A673 (cell line): Measurements from ENCODE around the gene PARP3.
"Not testable (repeated sequence)": the region's sequence is repeated elsewhere in the genome, so short reads cannot be mapped to it uniquely, and the experiment has no call there.

Source experiments
- EZH2 ChIP-seq: fragments of 200-600 bp; sonication (generic); IDR thresholded peaks from 2 replicates; pipeline ENCODE4 v1.6.1; 2017; ENCODE audit warnings: borderline replicate concordance, low read depth, mild to moderate bottlenecking, mixed read lengths, antibody characterized with exemption, low read length; ENCODE audit not compliant: poor library complexity, severe bottlenecking
- TF ChIP-seq, protein P1 (sequence below): fragments of 300-800, 200-600 bp; sonication (generic); conservative IDR thresholded peaks from 2 replicates; pipeline ENCODE4 v1.5.1; 2017; ENCODE audit warnings: low read depth, mild to moderate bottlenecking, antibody characterized with exemption, low read length, moderate library complexity, mixed read lengths

DNA sequence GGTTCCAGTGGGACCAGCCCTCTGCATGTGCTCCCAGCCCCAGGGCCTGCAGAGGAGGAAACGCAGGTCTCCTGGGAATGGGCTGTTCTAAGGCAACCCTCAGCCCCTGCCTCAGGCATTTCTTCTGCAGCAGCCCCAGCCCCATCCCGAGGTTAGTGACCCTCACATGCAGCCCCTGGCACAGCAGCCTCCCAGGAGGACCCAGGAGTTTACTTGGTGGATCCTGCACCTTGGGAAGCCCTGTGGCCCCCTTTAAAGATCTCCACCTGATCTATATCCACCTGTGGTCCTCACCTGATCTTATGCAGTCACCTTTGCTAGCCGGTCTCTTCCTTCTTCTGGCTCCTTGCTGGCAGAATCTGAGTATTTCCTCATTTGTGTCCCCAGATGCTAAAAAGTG, 13.2 kb upstream of the PARP3 start:
- TF ChIP-seq, protein P1, sequence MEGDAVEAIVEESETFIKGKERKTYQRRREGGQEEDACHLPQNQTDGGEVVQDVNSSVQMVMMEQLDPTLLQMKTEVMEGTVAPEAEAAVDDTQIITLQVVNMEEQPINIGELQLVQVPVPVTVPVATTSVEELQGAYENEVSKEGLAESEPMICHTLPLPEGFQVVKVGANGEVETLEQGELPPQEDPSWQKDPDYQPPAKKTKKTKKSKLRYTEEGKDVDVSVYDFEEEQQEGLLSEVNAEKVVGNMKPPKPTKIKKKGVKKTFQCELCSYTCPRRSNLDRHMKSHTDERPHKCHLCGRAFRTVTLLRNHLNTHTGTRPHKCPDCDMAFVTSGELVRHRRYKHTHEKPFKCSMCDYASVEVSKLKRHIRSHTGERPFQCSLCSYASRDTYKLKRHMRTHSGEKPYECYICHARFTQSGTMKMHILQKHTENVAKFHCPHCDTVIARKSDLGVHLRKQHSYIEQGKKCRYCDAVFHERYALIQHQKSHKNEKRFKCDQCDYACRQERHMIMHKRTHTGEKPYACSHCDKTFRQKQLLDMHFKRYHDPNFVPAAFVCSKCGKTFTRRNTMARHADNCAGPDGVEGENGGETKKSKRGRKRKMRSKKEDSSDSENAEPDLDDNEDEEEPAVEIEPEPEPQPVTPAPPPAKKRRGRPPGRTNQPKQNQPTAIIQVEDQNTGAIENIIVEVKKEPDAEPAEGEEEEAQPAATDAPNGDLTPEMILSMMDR: not testable (repeated sequence)
- TF ChIP-seq EZH2: not testable (repeated sequence)
